Lower leg skin (tissue), 4 donors: ENCODE data around the gene INF2. TPM values are rescaled to one million over a fixed set of nuclear protein-coding genes. Genes with fewer than 3 reads are reported as not detected.

Experiments used
- DNase-seq, 2 donors: peaks; one replicate each; pipeline ENCODE4 v3.0.0-alpha.2; 2019; ENCODE audit warnings: low spot score in 2 of 2
- H3K4me3 ChIP-seq: fragments of 200-600 bp; sonication (generic); 2 replicates; pipeline ENCODE4 v1.5.1; 2017; ENCODE audit warnings: mild to moderate bottlenecking, low read depth; ENCODE audit not compliant: poor library complexity, severe bottlenecking
- CTCF ChIP-seq, 3 donors: fragments of 450-650 bp; IDR thresholded peaks; one replicate each; pipeline ENCODE4 v1.5.1; 2016; ENCODE audit warnings: antibody characterized with exemption in 3 of 3, mild to moderate bottlenecking in 3 of 3, moderate library complexity in 2 of 3
- POLR2A ChIP-seq, 2 donors: fragments of 450-650 bp; IDR thresholded peaks; one replicate each; pipeline ENCODE4 v1.6.1; 2016 to 2017; ENCODE audit warnings: antibody characterized with exemption in 2 of 2, mild to moderate bottlenecking in 1 of 2, moderate library complexity in 1 of 2
- WGBS, 2 donors: methylation state at CpG; one replicate each; pipeline ENCODE4 v1.1.5; 2018; 5-methylcytosine and 5-hydroxymethylcytosine counted together
- intact Hi-C: fragments of 100-400 bp; cut with DNase I; formaldehyde crosslinking; loops from one replicate; pipeline ENCODE4 v1.15.0; 2023; ENCODE audit warnings: low total_unique reads
- total RNA-seq, 4 donors: library from RNA; depleted of rRNA; stranded (reverse); fragments of >200 nt; gene quantifications; one replicate each; pipeline ENCODE4 v1.1.0, GENCODE V29; 2016

The INF2 gene
- total RNA-seq, 4 donors from 2014 or later: 63.8 to 121 (median 83.9) TPM

- TF ChIP-seq POLR2A (IDR thresholded peaks at IDR 0.05): no peak
- no peak for TF ChIP-seq CTCF (IDR thresholded peaks at IDR 0.05)
- H3K4me3 ChIP-seq: no peak overlapping the region
- no peak for DNase-seq
- WGBS, 2 donors: 82 to 95% methylated on average over 10 to 14 of the region's 16 CpGs
- intact Hi-C loops: no loop called here
Measured at GRCh38 chr14:104729835-104730181, 40.4 kb downstream of the INF2 start.

- 74% methylated on average over 5 of the region's 5 CpGs for WGBS, 2 donors
- TF ChIP-seq CTCF (IDR thresholded peaks at IDR 0.05) (no peak), POLR2A (IDR thresholded peaks at IDR 0.05) (no peak)
- H3K4me3 ChIP-seq: no peak overlapping the region
- intact Hi-C loops: no loop called here
- no peak for DNase-seq
Measured at GRCh38 chr14:104730487-104730886, 41.1 kb downstream of the INF2 start.

GRCh38 chr14:104731320-104732294 lies 42.2 kb downstream of the INF2 start:
- no peak for TF ChIP-seq CTCF (IDR thresholded peaks at IDR 0.05)
- no peak for TF ChIP-seq POLR2A (IDR thresholded peaks at IDR 0.05)
- no peak overlapping the region for H3K4me3 ChIP-seq
- WGBS, 2 donors: 89 to 92% methylated on average over 17 to 18 of the region's 18 CpGs
- DNase-seq: no peak
- intact Hi-C loops: no loop called here

- WGBS, 2 donors: 58 to 59% methylated on average over 8 to 14 of the region's 14 CpGs
- no peak overlapping the region for H3K4me3 ChIP-seq
- TF ChIP-seq POLR2A (IDR thresholded peaks at IDR 0.05): no peak
- no peak for TF ChIP-seq CTCF (IDR thresholded peaks at IDR 0.05)
- intact Hi-C loops: no loop called here
- DNase-seq: no peak
Measured at GRCh38 chr14:104732355-104732804, 43.0 kb downstream of the INF2 start.

- DNase-seq: no peak
- intact Hi-C loops: no loop called here
- WGBS, 2 donors: 73 to 80% methylated on average over 16 to 23 of the region's 23 CpGs
- TF ChIP-seq CTCF (IDR thresholded peaks at IDR 0.05): no peak
- H3K4me3 ChIP-seq: no peak overlapping the region
Measured at GRCh38 chr14:104732931-104733681, 43.7 kb downstream of the INF2 start.
